GM19324 (cell line): ENCODE data around the gene PTGES.
"Not testable (repeated sequence)": the region's sequence is repeated elsewhere in the genome, so short reads cannot be mapped to it uniquely, and the experiment has no call there.

ENCODE experiments used
- ATAC-seq: cut with Tn5 transposase; IDR thresholded peaks from one replicate; pipeline ENCODE4 v1.9.1; 2021; ENCODE audit warnings: mild to moderate bottlenecking, moderate library complexity; ENCODE audit not compliant: unreplicated experiment, low FRiP score

Gene PTGES

GRCh38 chr9:129749052-129749451, 3.8 kb downstream of the PTGES start:
- ATAC-seq: not testable (repeated sequence)

DNA sequence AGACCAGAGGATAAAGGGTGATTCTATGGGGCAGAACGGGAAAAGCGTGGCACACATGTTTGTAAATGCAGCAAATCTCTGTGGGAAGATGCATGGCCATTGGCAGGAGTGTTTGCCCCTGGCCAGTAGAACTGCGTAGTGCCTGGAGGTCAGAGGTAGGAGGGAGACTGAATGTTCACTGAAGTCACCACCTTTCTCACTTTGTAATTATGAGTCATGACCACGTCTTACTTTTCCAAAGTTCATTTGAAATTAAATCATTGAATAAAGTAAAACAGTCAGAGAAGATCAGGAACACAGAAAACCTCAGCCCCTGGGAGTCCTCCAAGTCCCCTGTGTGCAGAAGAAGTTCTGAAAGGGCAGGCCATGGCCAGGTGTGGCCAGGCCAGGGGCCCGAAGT, 4.6 kb downstream of the PTGES start:
- no peak for ATAC-seq

GRCh38 chr9:129746092-129746777, 6.6 kb downstream of the PTGES start:
- ATAC-seq: no peak

GRCh38 chr9:129745200-129745599, 7.6 kb downstream of the PTGES start:
- ATAC-seq: no peak

DNA sequence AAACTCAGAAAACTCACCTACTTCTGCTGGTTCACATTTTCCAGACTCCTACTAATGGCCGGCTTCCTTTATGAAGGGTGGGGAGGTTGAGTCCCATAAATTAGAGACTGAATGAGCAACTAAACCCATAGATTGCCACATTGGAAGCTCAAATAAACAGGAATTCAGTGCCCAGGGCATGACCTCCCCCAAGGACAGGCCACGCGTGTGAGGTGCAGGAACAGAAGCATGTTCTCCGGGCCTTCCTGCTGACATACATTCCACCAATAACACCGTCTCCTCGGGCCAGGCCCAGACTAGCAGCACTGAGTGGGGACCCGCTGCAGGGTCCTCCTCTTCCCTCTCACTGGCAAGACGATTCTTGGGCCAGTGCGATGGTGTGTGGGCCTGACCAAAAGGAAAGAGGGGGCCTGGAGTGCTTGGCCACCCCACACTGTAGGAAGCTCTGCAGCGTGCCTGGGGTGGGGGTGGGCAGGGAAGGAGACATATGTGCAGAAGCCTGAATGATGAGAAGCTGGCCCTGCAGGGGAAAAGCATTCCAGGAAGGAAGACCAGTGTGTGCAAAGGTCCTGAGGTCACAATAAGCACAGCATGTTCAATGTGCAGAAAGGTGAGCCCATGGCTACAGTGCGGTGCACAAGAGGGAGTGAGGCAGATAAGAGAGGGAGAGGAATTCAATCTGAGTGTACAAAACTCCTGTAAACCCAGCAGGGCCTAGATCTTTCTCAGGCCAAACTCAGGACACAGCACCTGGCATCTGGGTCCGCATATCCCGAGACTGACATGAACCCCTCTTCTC, 12.0 kb downstream of the PTGES start:
- no peak for ATAC-seq

DNA sequence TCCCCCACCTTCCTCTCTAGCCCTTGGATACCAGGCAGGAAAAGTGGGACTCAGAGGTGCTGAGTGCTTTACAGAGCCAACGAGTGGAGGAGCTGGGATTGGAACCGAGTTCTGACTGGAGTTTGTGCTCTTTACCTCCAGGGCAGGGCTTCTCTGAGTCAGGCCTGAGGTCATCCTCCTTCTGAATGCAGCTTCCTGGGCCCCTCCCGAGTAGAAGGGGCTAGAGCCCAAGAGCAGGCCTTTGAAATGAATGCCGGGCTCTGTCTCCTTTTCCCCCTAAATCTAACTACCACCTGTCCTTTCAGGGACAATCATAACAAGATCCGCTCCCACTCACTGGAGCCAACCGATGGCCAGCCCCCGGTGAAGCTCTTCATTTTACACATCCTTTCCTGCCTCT, 12.7 kb downstream of the PTGES start:
- ATAC-seq: no peak

GRCh38 chr9:129739432-129739831, 13.4 kb downstream of the PTGES start:
- no peak for ATAC-seq

GRCh38 chr9:129737479-129738274, 15.2 kb downstream of the PTGES start:
- ATAC-seq: no peak

GRCh38 chr9:129736334-129736733, 16.5 kb downstream of the PTGES start:
- ATAC-seq: no peak

DNA sequence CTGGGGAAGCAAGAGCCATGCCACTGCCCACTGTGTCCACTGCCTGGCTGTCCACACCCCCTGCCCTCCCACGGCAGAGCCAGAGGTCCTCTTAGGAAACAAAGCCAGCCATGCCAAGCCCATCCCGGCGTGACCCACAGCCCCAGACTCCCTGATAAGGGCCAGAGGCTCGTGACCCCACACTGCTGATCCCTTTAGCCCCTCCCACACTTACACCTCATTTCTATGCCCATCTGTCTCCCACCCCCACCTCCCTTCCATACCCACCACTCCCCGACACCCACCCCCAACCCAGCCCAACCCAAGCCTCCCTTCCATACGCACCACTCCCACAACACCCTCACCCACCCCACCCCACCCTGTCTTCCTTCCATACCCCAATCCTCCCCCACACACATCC, 17.3 kb downstream of the PTGES start:
- ATAC-seq: no peak

DNA sequence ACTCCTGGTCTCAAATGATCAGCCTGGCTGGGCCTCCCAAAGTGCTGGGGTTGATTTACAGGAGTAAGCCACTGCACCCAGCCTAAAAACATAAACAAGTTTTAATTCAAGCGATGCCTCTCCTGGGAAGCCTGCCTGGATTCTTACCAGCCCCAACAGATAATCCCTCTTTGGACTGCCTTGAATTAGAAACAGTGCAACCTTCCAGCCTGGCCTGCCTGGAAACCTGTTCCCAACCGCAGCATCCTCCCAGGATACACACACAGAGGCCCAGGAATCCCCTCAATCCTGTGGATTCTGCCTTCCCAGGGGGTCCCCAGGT, 19.2 kb downstream of the PTGES start:
- ATAC-seq: no peak

GRCh38 chr9:129732946-129733631, 19.8 kb downstream of the PTGES start:
- ATAC-seq: no peak

DNA sequence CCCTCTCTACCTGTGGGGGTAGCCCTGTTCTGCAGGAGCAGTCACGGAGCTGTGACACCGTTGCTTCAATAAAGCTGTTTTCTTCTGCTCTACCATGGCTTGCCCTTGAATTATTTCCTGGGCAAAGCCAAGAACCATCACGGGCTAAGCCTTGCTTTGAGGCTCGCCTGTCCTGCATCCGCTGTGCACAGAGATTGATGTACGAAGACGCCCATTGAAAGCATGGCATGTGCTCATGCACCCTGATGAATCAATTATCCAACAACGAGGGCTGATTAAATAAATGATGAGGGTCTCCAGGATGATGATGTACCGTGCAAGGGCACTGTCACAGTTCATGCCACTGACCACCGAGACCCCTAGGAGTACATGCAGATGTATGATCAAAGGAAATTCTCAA, 20.7 kb downstream of the PTGES start:
- ATAC-seq: no peak

DNA sequence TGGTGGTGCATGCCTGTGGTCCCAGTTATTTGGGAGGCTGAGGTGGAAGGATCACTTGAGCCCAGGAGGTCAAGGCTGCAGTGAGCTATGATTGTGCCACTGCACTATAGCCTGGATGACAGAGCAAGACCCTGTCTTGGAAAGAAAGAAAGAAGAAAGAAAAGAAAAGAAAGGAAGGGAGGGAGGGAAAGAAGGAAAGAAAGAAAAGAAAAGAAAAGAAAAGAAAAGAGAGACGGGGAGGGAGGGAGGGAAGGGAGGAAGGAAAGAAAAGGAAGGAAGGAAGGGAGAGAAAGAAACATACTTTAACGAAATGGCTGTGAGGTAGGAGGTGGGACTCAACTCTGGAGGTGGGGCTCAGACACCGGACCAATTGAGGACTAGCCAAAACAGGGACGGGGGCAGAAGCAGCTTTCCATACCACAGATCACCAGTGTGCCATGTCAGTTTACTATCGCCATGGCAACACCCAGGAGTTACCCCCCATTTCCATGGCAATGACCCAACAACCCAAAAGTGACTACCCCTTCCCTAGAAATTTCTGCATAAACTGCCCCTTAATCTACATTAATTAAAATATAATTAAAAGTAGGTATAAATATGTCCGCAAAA, 21.3 kb downstream of the PTGES start:
- no peak for ATAC-seq

DNA sequence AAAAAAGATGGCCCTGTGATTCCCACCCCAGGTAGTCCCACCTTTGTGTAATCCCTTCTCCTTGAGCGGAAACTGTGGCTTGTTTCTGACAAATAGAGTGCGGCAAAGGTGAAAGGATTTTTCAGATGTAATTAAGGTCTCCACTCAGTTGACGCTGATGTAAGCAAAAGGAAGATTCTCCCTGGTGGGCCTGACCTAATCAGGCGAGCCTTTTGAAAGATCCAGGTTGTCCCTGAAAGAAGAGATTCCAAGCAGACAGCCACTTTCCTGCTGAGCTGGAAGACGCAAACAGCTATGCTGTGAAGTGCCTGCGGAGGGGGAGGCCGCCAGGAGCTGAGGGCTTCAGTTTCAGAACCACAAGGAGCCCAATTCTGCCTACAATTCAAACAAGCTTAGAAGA, 24.1 kb downstream of the PTGES start:
- no peak for ATAC-seq

- ATAC-seq: no peak
These were observed 26.3 kb downstream of the PTGES start for GRCh38 chr9:129726322-129727160.

DNA sequence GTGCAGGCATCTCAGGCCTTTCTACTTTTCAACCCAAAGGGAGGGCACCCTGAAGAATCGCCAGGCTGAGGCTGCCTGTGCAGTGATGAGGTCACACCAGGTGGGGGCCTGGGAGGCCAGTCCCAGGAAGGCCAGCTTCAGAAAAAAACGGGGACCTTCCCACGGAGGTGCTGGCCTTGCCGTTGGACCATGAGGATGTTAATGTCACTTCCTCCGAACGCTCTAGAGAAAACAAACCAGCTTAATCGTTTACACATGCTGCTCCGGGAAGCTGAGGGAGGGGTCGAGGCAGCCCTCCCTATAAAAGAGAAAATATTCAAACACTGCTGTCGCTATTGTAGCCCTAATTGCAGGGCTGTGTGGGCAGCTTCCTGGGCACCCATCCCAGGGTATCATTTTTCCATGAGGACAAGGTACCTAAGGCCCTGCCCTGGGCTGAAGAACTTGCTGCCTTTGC, 27.0 kb downstream of the PTGES start:
- ATAC-seq: no peak

DNA sequence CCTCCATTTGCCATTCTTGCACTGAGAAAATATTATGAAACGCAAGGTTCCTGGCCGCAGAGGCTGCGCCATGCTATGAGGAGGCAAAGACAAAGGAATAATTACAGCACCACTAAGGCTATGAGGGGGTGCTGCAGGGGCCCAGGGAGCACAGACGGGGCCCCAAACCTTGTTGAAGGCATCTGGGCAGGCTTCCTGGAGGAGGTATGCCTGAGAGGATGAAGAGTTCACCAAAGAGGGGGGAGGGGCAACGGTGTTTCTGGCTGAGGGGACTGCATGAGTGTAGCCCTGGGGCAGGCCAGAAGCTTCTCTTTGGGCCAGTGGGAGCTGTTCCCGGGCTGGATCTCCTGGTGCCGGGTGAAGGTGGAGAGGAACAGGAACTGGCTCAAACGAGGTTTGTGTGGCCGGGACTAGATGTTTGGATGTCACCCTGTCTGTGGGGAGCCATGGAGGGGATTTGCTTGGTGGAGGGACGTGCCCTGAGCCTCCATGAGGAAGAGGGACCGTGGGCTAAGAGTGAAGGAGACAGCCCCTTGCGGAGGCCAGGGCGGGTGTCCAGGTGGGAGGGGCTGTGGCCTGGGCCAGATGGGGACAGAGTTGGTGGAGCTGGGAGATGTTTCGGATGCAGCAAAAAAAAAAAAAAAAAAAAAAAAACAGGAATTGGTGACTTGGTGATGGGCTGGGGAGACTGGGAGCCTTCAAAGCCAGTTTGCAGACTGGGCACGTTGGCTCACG, 28.2 kb downstream of the PTGES start:
- no peak for ATAC-seq

DNA sequence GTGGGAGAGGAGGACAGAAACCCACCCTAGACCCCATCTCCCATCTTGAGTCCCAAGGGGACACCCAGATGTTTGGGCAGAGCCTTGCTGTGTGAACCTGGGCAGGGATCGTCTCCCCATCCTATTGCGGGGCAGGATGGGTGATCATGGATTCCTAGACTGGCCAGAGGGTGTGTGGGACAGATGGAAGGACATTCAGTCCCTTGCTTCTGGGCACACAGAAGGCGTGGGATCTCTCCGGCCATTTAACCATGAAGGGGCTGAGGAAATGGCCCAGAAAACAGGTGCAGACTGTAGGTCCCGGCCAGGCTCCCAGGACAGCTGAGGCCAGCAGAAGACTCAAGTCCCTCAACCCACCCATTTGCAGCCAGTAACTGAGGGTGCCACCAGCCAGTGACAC, 29.9 kb downstream of the PTGES start:
- no peak for ATAC-seq
